Epithelial cell of proximal tubule (primary cell): ENCODE results near the gene SIRT5. TPM values are rescaled to one million over a fixed set of nuclear protein-coding genes. Genes with fewer than 3 reads are reported as not detected.

ENCODE experiments used
- DNase-seq: peaks from one replicate; pipeline ENCODE4 v3.0.0-alpha.2; 2011; ENCODE audit warnings: low read depth
- H3K4me3 ChIP-seq: 2 replicates; pipeline ENCODE4 v1.5.1; 2011; ENCODE audit warnings: low read depth, mild to moderate bottlenecking, low read length
- CTCF ChIP-seq: conservative IDR thresholded peaks from 2 replicates; pipeline ENCODE4 v1.5.1; 2012; ENCODE audit warnings: low read depth, mild to moderate bottlenecking, low read length
- total RNA-seq: library from RNA; depleted of rRNA; stranded (reverse); fragments of >200 nt; gene quantifications from 2 replicates; pipeline ENCODE4 v1.2.3, GENCODE V29; 2015

SIRT5 gene
- total RNA-seq, 1 donor from 2014 or later: 4.6 TPM

- H3K4me3 ChIP-seq: no peak overlapping the region
- TF ChIP-seq CTCF: no peak
- no peak for DNase-seq
These were observed 68.7 kb downstream of the SIRT5 start for GRCh38 chr6:13643125-13643524.

- no peak for DNase-seq
- H3K4me3 ChIP-seq: no peak overlapping the region
- TF ChIP-seq CTCF: no peak
These were observed 74.4 kb downstream of the SIRT5 start for GRCh38 chr6:13648850-13649249.

- no peak for DNase-seq
- no peak overlapping the region for H3K4me3 ChIP-seq
- TF ChIP-seq CTCF: no peak
These were observed 75.0 kb downstream of the SIRT5 start for GRCh38 chr6:13649393-13649792.

- DNase-seq: no peak
These were observed 78.9 kb downstream of the SIRT5 start for GRCh38 chr6:13653296-13653695.

GRCh38 chr6:13654496-13654895 is 80.1 kb downstream of the SIRT5 start:
- no peak overlapping the region for H3K4me3 ChIP-seq
- TF ChIP-seq CTCF: no peak
- DNase-seq: no peak

More at GRCh38 chr6:13653296-13653695, 78.9 kb downstream of the SIRT5 start:
- no peak overlapping the region for H3K4me3 ChIP-seq
- TF ChIP-seq CTCF: no peak

GRCh38 chr6:13655700-13656099 is 81.3 kb downstream of the SIRT5 start:
- TF ChIP-seq CTCF: no peak
- no peak for DNase-seq
- H3K4me3 ChIP-seq: no peak overlapping the region

- TF ChIP-seq CTCF: no peak
- no peak overlapping the region for H3K4me3 ChIP-seq
- DNase-seq: no peak
These were observed 85.9 kb downstream of the SIRT5 start for GRCh38 chr6:13660273-13660672.
